Forelimb muscle (tissue), 1 donor: Measurements from ENCODE around the gene TFAP2A. TPM values are rescaled to one million over a fixed set of nuclear protein-coding genes. Genes with fewer than 3 reads are reported as not detected.

Experiments used
- DNase-seq: peaks from one replicate; pipeline ENCODE4 v3.0.0-alpha.2; 2013; ENCODE audit warnings: low read depth
- polyA plus RNA-seq: library from polyadenylated mRNA; unstranded; fragments of 120-200 nt; gene quantifications from one replicate; pipeline ENCODE4 v1.2.1, GENCODE V29; 2013; ENCODE audit not compliant: insufficient read length

TFAP2A gene
- polyA plus RNA-seq, 1 donor: 0.43 TPM

DNA sequence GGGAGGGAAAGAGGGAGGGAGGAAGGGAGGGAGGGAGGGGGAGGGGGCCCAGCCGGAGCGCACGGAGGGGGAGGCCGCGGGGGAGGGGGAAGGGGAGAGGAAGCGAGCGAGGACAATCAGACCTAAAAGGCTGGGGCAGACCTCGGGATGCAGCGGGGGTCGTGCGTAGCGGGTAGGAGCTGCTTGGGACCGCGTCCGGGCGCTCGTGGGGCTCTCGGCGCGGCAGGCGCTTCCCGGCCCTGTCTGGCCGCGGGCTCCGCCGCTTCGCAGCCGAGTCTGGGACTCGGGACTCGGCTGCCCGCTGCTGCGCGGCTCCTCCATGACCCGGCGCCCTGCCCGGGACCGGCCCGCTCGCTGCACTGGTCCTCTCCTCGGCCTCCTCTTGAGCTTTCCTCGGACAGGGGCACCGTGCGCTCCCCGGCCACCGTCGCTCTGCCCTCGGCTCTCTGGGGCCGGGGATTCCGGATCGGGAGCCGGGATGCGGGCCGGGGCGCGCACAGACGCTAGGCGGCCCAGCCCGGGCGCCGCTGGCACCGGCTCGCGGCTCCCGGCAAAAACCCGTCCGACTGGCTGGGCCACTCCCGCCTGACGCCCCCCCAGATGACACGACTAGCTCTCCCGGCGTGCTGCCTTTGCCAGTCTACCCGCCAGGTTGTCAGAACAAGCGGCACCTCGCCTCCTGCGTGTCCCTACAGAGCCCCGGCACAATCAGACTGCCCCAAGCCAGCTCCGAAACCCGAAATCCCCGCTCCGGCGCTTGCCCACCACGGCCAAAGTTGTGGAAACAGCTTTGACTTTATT, 2.2 kb downstream of the TFAP2A start:
- no peak for DNase-seq

DNA sequence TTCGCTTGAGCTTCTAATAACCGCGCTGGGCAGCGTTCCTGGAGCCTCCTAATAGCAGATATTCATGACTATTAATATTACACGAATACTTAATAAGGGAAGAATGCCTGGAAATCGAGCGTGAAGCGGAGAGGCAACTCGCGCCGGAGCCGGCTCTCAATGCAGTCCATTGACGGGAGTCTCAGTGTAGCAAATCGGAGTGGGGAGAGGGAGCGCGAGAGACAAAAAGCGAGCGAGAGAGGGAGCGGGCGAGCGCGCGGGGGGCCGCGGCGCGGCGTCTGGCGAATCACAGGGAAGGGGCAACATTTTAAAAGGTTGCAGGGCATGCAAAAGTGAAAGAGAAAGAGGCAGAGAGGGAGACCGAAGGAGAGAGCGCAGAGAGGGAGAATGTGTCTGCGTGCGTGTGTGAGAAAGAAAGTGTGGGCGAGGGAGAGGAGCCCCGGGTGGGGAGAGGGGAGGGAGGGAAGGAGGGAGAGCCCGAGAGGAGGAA, 2.9 kb downstream of the TFAP2A start:
- DNase-seq: no peak

DNA sequence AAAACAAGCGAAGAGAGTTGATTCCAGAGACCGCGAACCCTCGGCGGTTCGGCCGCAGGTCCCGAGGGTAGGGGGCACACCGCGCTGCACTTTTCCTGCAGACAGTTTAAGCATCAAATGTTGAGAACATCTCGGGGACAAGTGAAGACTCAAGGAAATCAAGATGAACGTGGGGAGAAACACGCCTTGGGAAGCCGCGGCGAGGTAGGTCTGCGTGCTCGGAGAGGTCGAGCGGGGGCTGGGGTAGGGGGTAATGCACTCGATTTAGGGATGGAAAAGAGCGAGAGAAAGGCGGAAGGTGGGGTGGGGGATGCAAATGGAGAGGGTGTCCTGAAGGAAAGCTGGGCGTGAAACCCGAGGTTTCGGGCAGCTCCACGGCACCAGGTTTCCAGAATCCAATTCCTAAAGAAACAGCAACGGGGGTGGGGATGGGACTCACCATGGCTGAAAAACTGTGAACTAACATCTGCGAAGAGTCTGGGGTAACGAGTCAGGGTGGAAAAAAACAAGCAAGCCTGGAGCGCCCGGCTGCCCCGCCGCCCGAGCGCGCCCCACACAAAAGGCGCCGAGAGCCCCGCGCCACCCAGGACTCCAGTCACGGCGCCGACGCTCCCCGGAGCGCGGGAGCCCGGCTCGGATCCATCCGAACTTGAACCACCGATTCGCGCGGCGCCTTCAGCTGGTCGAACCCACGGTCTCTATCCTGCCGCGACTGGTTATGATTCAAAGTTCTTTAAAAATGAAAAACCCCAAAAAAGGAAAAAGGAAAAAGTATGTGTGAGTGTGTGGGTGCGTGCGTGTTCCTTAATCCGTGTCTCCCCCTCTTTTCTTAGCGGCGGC, 3.5 kb downstream of the TFAP2A start:
- DNase-seq: no peak

DNA sequence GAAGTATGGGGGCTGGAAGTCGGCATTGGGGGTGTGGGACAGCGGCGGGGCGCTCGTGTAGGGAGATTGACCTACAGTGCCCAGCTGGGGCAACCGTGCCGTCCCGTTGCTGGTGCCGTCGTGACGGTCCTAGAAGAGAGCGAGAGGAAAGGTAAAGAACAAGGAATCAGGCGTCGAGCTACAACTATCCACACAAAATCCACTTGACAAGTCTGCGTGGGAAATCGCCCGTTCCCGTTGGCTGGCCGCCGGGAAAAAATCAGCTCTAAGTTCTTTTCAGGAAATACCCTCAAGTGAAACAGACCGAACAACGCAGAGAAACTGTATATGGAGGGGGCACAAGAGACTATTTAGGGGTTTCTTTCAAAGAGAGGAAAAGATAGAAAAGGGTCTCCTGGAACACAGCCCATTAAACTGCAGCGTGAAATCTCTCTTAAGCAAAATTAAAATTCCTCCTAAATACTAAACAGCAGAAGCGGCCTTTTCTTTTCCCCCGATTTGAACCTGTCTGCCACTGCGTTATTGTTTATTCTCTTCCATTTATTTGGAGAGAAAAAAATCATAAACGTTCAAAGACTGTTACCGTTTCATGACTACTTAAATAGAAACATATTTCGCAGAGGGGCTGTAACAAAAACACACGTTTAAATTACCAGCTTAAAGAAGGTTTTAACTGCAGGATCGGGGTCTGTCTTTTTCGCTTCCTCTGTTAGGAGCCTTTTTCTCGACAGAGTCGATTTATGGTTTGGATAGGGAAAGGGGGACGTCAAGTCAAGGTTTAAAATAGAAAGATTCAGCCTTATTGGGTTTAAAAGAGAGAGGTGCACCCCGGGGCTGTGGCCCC, 4.4 kb downstream of the TFAP2A start:
- DNase-seq: no peak

DNA sequence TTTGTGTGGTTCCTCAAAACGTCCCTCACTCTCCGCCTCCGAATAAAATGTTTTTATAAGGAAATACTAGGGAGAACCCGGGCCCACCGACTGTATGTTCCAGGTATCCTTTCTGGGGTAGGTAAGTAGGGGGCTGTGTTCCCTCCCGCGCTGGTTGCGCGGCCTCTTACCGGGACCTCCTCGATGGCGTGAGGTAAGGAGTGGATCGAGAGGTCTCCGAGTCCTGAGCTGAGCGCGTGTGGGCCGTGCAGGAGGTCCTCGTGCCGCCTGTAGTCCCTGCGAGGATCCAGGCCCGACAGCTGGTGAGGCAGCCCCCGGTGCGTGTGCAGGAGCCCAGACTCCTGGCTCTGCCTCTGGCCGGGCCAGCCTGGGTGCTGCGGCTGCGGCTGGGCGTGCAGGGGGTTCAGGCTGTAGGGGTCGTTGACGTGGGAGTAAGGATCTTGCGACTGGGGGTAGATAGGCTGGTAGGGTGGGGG, 5.1 kb downstream of the TFAP2A start:
- no peak for DNase-seq

DNA sequence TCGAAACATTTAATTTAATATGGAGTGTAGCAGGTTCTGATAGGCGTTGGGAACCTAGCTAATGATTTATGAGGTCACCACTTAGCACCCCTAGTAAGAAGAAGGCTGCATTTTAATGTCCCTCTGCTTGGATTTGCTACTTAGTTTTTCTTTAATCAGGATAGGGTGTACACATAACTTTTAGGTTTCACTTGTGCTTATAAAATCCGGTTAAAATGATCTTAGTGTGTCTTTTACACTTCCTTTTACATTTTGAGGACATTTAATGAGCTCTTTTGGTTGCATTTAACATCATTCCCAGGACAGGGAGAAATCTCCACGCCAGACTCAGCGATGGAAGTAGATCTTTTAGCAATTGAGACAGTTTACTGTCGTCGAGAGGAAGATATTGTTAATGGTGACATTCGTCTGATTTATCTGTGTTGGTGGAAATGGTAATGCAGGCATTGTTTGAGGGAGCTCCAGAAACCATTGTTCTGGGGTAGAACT, 5.6 kb downstream of the TFAP2A start:
- DNase-seq: no peak

DNA sequence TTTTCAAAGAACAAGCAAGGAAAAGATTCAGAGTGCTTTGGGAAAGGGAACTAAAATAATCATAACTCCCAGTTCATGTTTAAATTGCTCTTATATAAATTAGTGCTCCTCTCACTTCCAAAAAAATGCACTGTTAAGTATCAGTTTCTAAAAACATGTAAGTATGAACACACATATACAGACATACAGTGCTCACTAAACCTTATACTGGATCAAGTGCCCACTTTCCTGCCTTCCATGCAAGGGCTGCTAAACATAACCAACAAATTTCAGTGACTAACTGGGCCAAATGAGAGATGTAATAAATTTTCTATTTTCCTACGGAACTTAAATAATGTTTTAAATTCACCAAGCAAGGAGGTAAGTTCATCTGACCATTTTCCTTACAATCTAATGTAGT, 6.4 kb downstream of the TFAP2A start:
- no peak for DNase-seq

DNA sequence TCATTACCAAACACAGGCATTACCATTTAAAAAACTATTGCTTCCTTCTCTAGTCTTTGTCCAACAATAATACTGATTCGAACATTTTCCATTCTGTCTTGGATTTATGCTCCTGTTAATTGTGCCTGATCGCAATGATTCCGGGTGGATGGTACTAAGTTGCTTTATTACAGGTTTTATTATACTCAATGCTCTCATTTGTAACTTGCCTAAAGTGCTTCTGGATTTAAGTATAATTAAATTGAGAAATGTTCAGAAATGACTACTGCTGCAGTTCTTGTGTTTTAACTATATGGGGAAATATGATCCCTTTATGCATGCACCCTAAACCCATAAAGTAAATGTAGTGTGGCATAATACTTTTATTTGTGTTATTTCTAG, 7.2 kb downstream of the TFAP2A start:
- DNase-seq: no peak

DNA sequence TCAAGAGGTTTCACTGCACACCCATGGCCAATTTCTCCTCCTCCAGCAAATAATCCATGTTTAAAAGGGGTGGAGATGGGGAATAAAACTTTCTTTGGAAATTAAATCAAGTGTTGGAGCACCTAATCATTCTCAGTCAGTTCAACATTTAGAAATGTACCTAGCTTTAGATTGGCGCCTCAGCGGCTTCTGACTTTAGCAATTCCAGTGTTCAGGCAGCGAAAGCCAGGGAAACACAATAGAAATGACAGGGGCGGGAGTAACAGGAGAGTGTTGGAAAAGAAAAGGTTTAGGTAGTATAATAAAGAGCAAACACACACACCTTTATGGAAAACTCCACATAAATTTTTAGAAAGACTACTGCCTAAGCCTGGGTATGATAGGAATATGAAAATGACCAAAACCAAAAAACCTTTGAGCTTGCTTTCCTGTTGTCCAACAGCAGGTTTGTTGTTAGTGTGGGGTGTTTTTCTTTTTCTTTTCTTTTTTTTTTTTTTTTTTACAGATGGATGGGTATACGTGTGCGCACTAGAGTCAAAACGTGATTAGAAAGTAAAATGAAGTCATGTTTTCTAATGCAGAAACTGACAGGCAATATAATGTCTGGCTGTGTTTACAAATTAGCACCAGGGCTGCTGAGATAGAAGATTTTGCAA, 7.7 kb downstream of the TFAP2A start:
- no peak for DNase-seq

DNA sequence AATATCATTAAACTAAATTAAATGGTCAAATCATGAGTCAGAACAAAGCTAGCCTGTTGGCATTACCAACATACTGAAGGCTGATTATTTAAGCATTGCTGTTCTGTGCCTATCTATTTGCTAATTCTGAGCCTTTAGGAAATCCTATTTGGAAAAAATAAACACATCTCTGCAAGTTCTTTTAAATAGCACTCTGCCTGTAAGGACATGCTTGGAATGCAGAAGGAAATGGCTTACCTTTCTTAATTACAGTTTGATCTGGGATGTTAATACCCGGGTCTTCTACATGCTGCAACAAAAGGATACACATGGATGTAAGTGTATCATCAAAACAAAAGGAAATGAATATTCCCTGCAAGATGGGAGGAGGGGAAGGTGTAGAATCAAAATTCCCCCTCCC, 8.3 kb downstream of the TFAP2A start:
- DNase-seq: no peak

DNA sequence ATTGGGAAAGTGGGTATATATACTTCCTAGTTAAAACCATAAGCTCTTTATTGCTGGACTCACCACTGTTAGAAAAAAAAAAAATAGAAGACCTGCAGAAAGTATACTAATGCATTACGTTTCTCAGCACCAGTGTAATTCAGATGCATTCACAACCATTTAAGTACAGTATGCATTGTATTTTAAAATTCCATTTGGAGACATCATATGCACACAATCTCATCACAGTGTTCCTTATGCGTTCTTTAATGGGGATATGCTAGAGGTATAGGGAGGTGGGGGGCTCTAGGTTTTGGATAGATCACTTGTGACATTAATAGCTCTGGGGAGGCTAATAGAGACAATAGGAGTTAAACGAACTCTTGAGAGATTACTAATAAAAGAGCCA, 9.4 kb downstream of the TFAP2A start:
- no peak for DNase-seq

DNA sequence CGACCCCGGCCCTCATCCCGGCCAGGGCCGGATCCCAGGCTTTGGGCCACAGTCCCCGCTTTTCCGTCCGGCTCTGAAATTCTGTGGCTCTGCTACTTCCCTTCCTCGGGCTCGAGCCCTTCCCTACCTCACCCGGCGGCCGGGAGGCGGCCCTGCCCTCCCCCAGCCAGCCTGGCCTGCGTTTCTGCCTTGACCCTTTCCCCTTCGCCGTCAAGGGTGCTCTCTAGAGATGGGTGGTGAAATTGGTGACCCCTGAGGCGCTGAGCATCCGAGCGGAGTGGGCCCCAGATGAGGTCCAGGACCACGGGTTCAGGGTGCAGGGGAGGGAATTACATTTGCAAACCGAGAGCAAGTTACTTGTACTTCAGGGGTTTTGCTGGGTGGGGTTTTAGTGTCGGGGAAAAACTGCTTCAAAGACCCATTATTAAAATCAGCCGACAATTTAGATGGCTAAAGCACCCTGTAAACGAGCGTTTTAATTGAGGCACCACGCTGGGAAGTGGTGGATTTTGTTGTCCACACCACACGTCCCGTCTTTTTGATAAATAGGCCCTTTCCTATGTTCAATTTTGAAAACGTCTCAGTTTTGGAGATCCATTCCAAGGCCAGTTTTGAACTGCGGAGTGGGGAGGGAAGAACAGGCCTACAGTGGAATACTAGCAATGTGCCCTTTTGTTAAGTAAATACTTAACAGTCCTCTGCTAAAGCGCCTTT, 9.9 kb downstream of the TFAP2A start:
- no peak for DNase-seq

DNA sequence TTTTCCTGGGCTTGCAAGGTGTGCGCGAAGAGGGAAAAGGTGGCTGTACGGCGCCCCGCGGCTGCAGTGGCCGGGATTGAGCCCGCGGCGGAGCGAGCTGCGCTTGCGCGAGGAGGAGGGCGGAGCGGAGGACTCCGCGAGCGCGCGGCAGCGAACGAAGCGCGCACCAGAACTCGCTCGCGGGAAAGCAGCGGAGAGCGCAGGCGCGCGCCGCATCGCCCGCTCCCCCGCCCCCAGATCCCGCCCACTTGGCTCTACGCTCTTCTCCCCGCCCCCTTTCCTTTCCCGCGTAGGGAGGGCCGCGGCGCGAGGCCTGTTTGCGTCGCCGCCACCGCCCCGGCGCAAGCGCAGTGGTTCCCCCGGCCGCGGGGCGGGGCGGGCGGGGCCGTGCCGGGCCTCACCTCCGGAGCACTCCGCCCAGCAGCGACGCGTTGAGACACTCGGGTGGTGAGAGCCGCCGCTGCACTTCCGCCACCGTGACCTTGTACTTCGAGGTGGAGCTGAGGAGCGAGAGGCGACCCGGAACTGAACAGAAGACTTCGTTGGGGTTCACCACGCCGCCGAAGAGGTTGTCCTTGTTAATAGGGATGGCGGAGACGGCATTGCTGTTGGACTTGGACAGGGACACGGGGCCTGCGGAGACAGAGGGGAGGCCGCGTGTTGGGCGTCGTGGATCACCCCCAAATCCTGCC, 10.6 kb downstream of the TFAP2A start:
- peak; percentile 82 for DNase-seq

DNA sequence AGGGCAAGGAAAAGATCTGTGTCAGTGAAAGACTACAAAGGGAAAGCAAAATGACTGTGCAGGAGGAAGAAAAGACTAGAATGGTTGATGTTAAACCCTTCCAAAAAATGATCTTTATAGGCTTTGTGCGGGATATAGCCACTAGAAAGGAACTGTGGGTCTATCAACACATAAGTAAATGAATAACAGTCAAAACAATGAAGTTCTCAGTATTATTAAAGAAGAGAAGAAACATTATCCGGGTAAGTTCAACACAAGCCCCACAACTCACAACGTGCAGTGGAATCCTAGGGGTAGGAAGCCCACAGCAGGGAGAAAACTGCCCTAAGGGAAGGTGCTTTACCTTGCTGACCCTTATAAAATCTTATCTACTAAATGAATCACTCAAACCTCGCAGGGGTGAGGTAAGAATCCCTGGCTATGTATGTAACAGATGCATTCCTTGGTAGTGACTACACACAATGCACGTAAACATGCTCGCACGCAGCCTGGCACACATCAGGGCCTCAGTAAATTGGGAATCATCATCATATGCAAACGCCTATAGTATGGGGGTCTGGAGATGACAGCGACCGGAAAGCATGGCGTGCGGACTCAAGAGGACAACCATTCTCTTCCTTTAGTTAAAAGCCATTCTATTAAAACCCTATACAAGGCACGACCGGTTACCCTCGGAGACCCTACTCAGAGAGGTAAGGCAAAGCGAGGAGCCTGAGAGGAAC, 11.3 kb downstream of the TFAP2A start:
- DNase-seq: no peak

DNA sequence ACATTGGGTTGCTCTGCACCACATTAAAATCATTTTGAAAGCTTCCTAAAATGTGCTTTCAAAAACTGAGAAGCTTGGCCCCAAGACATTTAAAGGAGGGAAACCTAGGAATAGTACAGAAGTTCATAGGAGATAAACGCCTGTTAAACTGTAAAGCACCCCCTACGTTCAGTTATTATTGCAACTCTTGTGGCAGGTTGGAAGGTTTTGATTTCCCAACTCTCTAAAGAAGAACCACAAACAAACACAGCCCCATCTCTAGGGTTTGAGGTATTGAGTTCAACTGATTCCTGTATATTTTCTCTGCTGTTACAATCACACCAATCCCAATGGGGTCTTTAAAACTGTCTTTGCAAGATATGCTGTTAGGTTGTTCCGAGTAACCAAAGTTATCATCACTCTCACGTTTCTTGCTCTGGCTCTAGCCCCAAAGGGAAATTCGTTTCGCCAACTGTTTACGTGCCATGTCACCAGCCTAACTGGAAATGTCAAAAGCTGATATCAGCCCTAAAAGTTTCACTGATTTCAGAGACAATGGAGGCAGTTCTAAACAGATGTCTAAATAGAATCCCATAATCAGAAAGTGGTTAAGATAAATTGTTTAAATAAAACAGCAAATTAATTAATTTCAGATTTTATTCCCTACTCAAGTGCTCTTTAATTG, 12.1 kb downstream of the TFAP2A start:
- no peak for DNase-seq

DNA sequence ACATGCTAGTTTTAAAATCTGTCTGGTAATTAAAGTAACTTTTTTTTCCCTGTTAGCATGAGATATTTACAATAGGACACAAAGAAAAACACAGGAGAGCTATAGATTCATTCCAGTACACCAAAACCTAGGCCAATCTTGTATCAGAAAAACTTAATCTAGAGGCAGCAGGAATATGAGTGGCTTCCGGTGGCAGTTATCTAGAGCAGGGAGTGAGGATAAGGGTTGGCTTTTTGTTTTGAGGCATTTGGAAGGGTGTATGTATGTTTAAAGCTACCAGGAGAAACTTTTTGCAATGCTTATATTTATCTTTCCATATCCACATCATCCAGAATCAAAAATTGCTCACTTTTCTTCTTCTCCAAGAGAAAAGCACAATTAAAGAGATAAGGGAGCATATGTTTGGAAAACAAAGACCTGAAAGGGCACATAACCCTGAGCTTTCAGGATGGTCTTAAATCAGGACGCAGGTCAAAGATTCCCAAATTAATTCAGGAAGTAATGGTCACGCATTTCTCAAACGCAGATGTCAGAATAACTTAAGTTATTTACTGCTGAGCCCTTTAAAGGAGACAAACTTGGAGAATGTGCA, 13.1 kb downstream of the TFAP2A start:
- no peak for DNase-seq

DNA sequence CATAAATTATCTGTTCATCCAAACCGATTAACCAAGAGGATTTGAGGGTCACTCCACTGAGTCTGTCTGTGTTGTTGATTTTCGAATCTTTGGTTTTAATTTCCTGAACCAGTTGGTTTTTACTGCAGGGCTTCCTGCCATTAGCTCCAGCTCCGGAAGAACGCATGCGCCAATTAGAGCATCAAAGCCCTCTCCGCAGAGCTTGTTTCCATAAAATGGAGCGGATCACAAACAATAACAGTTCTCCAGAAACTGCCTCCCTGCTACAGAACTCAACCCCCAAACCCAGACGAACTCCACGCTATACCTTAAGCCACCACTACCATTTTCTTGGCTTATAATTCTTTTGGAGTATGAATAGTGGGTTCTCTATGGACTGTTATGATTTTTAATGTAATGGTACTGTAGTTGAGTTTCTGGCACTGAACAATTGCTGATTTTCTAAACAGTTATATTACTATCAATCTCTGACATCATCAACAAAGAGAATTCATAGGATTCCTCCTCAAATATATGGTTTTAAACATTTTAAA, 13.8 kb downstream of the TFAP2A start:
- DNase-seq: no peak

DNA sequence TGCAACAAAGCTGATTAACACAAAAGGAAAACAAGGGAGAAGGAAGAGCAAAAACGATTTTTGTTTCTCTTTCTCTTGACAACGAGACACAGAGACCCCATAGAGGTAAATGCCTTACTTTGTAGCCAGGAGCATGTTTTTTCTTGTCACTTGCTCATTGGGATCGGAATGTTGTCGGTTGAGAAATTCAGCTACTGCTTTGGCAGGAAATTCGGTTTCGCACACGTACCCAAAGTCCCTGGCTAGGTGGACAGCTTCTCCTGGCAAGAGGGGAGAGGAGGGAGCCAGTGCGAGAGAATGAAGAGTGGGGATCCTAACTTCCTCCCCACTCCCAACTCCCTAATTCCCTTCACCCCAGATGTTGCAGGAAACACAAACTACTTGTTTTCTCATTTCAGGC, 14.5 kb downstream of the TFAP2A start:
- DNase-seq: no peak
